ENCODE results near the gene ARL6IP1. TPM values are rescaled to one million over a fixed set of nuclear protein-coding genes. Genes with fewer than 3 reads are reported as not detected.

Gene ARL6IP1
- total and polyA plus RNA-seq, 2 donors (not counting 3 experiments of a cell fraction or from before 2014, with no cell fraction given), result 251 to 338 TPM

DNA sequence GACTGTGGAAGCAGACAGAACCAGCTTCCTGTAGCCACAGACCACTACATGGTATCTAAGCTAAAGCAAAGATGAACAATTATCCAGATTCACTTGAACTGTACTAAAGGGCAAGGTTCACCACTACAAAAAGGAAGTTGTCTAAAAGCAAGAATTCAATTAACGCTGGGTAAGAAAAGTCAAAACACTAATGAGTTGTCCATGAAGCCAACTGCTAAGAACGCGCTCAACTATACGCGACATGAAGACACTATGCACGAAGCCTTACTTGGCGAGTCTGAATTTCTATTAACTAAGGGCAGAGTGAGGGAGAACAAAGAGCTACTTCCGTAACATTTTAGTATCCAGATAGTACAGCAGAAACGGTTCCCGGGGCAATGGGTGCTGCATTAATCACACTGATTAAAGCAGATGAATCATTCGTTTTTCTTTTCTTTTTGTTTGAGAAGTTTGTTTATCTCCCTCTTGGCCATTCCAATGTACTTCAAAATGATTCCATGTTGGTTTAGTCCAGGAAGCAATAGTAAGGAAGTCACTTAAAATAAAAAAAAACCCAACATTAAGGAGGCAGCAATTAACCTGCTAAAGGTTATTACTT is 8.4 kb downstream of the ARL6IP1 start:
- Histone ChIP-seq H3K4me3 (replicated peaks in 1 of 3; ENCODE audit: insufficient read depth in 1 of 3, low read depth in 1 of 3, low read length in 3 of 3) (no peak overlapping the region), H3K36me3 (ENCODE audit: control insufficient read depth in 2 of 2, extremely low read depth in 1 of 2, insufficient read depth in 2 of 2, low read length in 2 of 2) (peaks cover 9 to 15% of the 10 kb centered on the region in 2 experiments), H3K4me1 (ENCODE audit: control insufficient read depth, extremely low read depth, insufficient read depth, low read length) (peaks cover 35% of the 10 kb centered on the region), H4K20me1 (replicated peaks; ENCODE audit: control insufficient read depth, extremely low read depth, insufficient read depth, low read length) (no peaks in the 10 kb centered on the region), H3K79me2 (ENCODE audit: control insufficient read depth, insufficient read depth, low read length) (peaks cover 52% of the 10 kb centered on the region), H3K27ac (ENCODE audit: insufficient read depth, low read depth, low read length) (peak overlapping the region; percentile 10), H3K9me3 (replicated peaks; ENCODE audit: control insufficient read depth, insufficient read depth, low read length) (no peaks in the 10 kb centered on the region), H3K27me3 (ENCODE audit: control insufficient read depth in 2 of 2, insufficient read depth in 2 of 2, low read length in 2 of 2) (no peaks in the 10 kb centered on the region), H3K9me1 (replicated peaks; ENCODE audit: control insufficient read depth, extremely low read depth, insufficient read depth, low read length) (no peaks in the 10 kb centered on the region), H3K4me2 (ENCODE audit: insufficient read depth, low read length) (no peak overlapping the region), H2AFZ (ENCODE audit: low read depth, low read length) (no peak overlapping the region), H3K9ac (replicated peaks; ENCODE audit: extremely low read depth, insufficient read depth, low read length) (no peak overlapping the region)
- peak; percentile 50 for DNase-seq (ENCODE audit: low read depth, low spot score)
- POLR2A ChIA-PET, result interaction anchor here (0.7 to 6.3 kb wide), 2 partner anchors 7 to 807 kb away, joined by 6 to 81 read pairs; partner anchors contain the start of gene ARL6IP1
- dilution Hi-C loops (cut with MboI; ENCODE audit: extremely low pct_ligation_motif_present, low sequenced_read_pairs), result loop anchor here (25.0 kb wide), 1 partner anchor 319 kb away; the partner anchor contains the start of gene ITPRIPL2
- CTCF ChIA-PET, result interaction anchor here (0.8 to 7.2 kb wide), 2 partner anchors 9 to 133 kb away, joined by 3 to 80 read pairs; partner anchors contain the start of genes ARL6IP1 and SMG1
- no peak for FAIRE-seq
- no TSS peak for BruUV-seq (replicated peaks)
- intact Hi-C loops (cut with micrococcal nuclease), result no loop called here
- TF ChIP-seq POLR2AphosphoS5 (IDR thresholded peaks at IDR 0.05; ENCODE audit: insufficient read depth, low read depth, low read length) (no peak), FOS (IDR thresholded peaks at IDR 0.05; ENCODE audit: borderline replicate concordance, insufficient read depth, low read length) (peak; percentile 40)

DNA sequence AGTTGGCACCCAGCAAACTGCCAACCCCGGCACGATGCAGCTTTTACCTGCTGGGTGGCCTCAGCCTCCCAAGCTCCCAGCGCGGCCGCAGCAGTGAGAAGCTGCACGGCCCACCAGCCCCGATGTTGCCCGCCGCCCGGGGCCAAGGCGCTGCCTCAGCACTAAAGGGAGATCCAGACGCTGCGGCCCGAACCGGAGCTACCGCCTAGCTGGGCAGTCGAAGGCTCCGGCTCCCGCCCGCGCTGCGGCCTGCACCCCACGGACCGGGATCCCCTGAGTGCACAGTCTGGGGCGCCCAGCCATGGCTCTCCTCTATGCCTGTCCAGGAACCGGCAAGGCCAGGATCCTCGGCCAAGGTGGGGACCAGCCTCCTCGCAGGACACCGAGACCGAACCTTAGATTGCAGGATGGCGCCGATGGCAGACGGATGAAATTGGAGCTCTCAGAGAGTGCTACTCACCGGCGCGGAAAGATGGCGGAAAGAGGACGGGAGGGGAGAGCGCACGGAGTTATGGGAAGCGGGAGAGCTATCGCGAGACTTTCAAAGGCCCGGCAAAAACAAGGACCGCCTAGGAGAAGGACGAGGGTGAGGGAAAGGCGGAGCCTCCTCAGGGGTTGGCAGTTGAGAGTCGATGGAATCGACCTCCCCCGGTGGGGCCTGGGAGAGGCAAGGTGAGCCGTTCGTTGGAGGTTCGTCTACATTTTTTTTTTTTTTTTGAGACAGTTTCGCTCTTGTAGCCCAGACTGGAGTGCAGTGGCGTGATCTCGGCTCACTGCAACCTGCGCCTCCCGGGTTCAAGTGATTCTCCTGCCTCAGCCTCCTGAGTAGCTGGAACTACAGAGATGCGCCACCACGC is 11.3 kb downstream of the ARL6IP1 start, which contains the start of gene RPS15A:
RPS15A (minus strand) TSS at position 485 of the 857 bp plus-strand sequence. CDS start 1,221 bp downstream, outside the sequence.
- H3K4me3 ChIP-seq (replicated peaks in 1 of 3; ENCODE audit: insufficient read depth in 1 of 3, low read depth in 1 of 3, low read length in 3 of 3), result peak within 1 kb of the TSS; percentile 78 to 97 (median 86)
- H3K79me2 ChIP-seq (ENCODE audit: control insufficient read depth, insufficient read depth, low read length), result peaks cover 57% of the 10 kb centered on the region
- H3K9me1 ChIP-seq (replicated peaks; ENCODE audit: control insufficient read depth, extremely low read depth, insufficient read depth, low read length), result no peaks in the 10 kb centered on the region
- peaks cover 17 to 32% of the 10 kb centered on the region in 2 experiments for H3K36me3 ChIP-seq (ENCODE audit: control insufficient read depth in 2 of 2, extremely low read depth in 1 of 2, insufficient read depth in 2 of 2, low read length in 2 of 2)
- peak within 1 kb of the TSS; percentile 72 for H3K27ac ChIP-seq (ENCODE audit: insufficient read depth, low read depth, low read length)
- H3K27me3 ChIP-seq (ENCODE audit: control insufficient read depth in 2 of 2, insufficient read depth in 2 of 2, low read length in 2 of 2), result no peaks in the 10 kb centered on the region
- peak; percentile 94 for FAIRE-seq
- H3K4me2 ChIP-seq (ENCODE audit: insufficient read depth, low read length), result peak within 1 kb of the TSS; percentile 86
- CTCF ChIA-PET, result interaction anchor here (1.0 to 7.2 kb wide), 2 partner anchors 12 to 16 kb away, joined by 3 to 80 read pairs; partner anchors contain the start of gene ARL6IP1
- POLR2A ChIA-PET, result interaction anchor here (0.6 to 6.3 kb wide), 4 partner anchors 10 to 327 kb away, joined by 3 to 81 read pairs (median 8); partner anchors contain the start of gene ARL6IP1
- TF ChIP-seq JUN (IDR thresholded peaks at IDR 0.05; ENCODE audit: borderline replicate concordance, insufficient read depth, insufficient read length, low read depth) (no peak), MYC (IDR thresholded peaks at IDR 0.05; ENCODE audit: low read depth, low read length) (no peak), EZH2 (IDR thresholded peaks at IDR 0.05; ENCODE audit: borderline replicate concordance, low read depth, low read length, severe bottlenecking) (no peak), GATA2 (IDR thresholded peaks at IDR 0.05; ENCODE audit: insufficient read depth, insufficient read length, low read depth, low read length) (no peak), POLR2AphosphoS5 (IDR thresholded peaks at IDR 0.05; ENCODE audit: insufficient read depth, low read depth, low read length) (peak; percentile 93), POLR2A (IDR thresholded peaks at IDR 0.05; ENCODE audit: low read depth, low read length) (peak; percentile 88), FOS (IDR thresholded peaks at IDR 0.05; ENCODE audit: borderline replicate concordance, insufficient read depth, low read length) (no peak)
- TF ChIP-seq, protein P1, sequence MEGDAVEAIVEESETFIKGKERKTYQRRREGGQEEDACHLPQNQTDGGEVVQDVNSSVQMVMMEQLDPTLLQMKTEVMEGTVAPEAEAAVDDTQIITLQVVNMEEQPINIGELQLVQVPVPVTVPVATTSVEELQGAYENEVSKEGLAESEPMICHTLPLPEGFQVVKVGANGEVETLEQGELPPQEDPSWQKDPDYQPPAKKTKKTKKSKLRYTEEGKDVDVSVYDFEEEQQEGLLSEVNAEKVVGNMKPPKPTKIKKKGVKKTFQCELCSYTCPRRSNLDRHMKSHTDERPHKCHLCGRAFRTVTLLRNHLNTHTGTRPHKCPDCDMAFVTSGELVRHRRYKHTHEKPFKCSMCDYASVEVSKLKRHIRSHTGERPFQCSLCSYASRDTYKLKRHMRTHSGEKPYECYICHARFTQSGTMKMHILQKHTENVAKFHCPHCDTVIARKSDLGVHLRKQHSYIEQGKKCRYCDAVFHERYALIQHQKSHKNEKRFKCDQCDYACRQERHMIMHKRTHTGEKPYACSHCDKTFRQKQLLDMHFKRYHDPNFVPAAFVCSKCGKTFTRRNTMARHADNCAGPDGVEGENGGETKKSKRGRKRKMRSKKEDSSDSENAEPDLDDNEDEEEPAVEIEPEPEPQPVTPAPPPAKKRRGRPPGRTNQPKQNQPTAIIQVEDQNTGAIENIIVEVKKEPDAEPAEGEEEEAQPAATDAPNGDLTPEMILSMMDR (IDR thresholded peaks at IDR 0.05; ENCODE audit: extremely low read depth in 1 of 2, insufficient read depth in 1 of 2, low read depth in 1 of 2, low read length in 2 of 2), result no peak
- TF ChIP-seq, protein P2, sequence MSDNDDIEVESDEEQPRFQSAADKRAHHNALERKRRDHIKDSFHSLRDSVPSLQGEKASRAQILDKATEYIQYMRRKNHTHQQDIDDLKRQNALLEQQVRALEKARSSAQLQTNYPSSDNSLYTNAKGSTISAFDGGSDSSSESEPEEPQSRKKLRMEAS (IDR thresholded peaks at IDR 0.05; ENCODE audit: insufficient read depth, insufficient read length), result no peak
- H3K9ac ChIP-seq (replicated peaks; ENCODE audit: extremely low read depth, insufficient read depth, low read length), result peak within 1 kb of the TSS; percentile 92
- intact Hi-C loops (cut with micrococcal nuclease) (loop anchor here (1.0 kb wide), 1 partner anchor 11 kb away; the partner anchor contains the start of gene ARL6IP1), dilution Hi-C loops (cut with MboI; ENCODE audit: extremely low pct_ligation_motif_present, low sequenced_read_pairs) (loop anchor here (25.0 kb wide), 1 partner anchor 322 kb away; the partner anchor contains the start of gene ITPRIPL2)
- H2AFZ ChIP-seq (ENCODE audit: low read depth, low read length), result peak within 1 kb of the TSS; percentile 43
- no TSS peak for BruUV-seq (replicated peaks)
- no peaks in the 10 kb centered on the region for H3K9me3 ChIP-seq (replicated peaks; ENCODE audit: control insufficient read depth, insufficient read depth, low read length)
- peaks cover 9% of the 10 kb centered on the region for H4K20me1 ChIP-seq (replicated peaks; ENCODE audit: control insufficient read depth, extremely low read depth, insufficient read depth, low read length)
- peak; percentile 94 for DNase-seq (ENCODE audit: low read depth, low spot score)
- H3K4me1 ChIP-seq (ENCODE audit: control insufficient read depth, extremely low read depth, insufficient read depth, low read length), result peaks cover 41% of the 10 kb centered on the region

Measured in endothelial cell of umbilical vein (primary cell).